SK-N-SH (cell line): ENCODE data around the gene VSIG2.

ENCODE experiments used
- CHD2 ChIP-seq: fragments of 150-350 bp; IDR thresholded peaks from 2 replicates; pipeline ENCODE4 v1.6.1; 2018; ENCODE audit warnings: low read length; ENCODE audit not compliant: partially characterized antibody
- EP300 ChIP-seq, 2 experiments: IDR thresholded peaks; 2 replicates each; pipeline versions ENCODE4 v1.4.0 to v1.6.1; 2012; ENCODE audit warnings: borderline replicate concordance in 1 of 2, low read depth in 1 of 2, low read length in 1 of 2
- JUND ChIP-seq: IDR thresholded peaks from 2 replicates; pipeline ENCODE4 v1.4.0; 2012
- RAD21 ChIP-seq: IDR thresholded peaks from 2 replicates; pipeline ENCODE4 v1.6.1; 2012; ENCODE audit warnings: mild to moderate bottlenecking, low read length
- REST ChIP-seq: IDR thresholded peaks from 2 replicates; pipeline ENCODE4 v1.6.1; 2012; ENCODE audit warnings: mild to moderate bottlenecking, low read depth, low read length, moderate library complexity
- TAF1 ChIP-seq: IDR thresholded peaks from 2 replicates; pipeline ENCODE4 v1.6.1; 2012; ENCODE audit warnings: low read depth, mild to moderate bottlenecking, low read length, moderate library complexity, borderline replicate concordance
- TEAD4 ChIP-seq: IDR thresholded peaks from 2 replicates; pipeline ENCODE4 v1.4.0; 2012; ENCODE audit warnings: mild to moderate bottlenecking, borderline replicate concordance; ENCODE audit not compliant: insufficient read depth
- YY1 ChIP-seq: IDR thresholded peaks from 2 replicates; pipeline ENCODE4 v1.4.0; 2012; ENCODE audit warnings: low read depth, mild to moderate bottlenecking
- TF ChIP-seq, protein P1 (sequence below): fragments of 200-600 bp; sonication (generic); IDR thresholded peaks from 2 replicates; pipeline ENCODE4 v1.6.1; 2017; ENCODE audit warnings: antibody characterized with exemption, mild to moderate bottlenecking, moderate library complexity
- TF ChIP-seq, protein P2 (sequence below): IDR thresholded peaks from 2 replicates; pipeline ENCODE4 v1.4.0; 2012; ENCODE audit warnings: low read depth, borderline replicate concordance

DNA sequence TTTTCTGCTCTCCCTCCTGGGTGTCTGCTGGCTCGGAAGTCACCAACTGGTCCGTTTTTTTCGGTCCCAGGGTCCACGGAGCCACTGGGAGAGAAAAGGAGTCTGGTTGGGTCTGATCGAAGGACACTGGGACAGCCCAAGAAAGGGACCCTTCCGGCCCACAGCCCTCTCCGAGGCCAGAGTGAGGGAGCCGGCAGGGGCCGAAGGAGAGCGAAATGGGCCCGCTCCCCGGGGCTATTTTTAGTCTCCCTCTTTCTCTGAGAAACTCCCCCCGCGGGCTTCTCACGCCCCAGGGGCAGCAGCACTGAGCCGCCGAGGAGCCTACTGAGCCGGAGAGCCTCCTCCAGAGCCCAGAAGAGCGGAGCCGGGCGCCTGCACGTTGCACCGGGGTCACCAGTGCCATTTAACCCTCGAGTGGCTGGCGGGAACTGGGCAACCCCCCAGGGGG lies 8.2 kb upstream of the VSIG2 start:
- TF ChIP-seq, protein P1, sequence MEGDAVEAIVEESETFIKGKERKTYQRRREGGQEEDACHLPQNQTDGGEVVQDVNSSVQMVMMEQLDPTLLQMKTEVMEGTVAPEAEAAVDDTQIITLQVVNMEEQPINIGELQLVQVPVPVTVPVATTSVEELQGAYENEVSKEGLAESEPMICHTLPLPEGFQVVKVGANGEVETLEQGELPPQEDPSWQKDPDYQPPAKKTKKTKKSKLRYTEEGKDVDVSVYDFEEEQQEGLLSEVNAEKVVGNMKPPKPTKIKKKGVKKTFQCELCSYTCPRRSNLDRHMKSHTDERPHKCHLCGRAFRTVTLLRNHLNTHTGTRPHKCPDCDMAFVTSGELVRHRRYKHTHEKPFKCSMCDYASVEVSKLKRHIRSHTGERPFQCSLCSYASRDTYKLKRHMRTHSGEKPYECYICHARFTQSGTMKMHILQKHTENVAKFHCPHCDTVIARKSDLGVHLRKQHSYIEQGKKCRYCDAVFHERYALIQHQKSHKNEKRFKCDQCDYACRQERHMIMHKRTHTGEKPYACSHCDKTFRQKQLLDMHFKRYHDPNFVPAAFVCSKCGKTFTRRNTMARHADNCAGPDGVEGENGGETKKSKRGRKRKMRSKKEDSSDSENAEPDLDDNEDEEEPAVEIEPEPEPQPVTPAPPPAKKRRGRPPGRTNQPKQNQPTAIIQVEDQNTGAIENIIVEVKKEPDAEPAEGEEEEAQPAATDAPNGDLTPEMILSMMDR, result no peak
- no peak for TF ChIP-seq YY1
- no peak for TF ChIP-seq TAF1
- TF ChIP-seq, protein P2, sequence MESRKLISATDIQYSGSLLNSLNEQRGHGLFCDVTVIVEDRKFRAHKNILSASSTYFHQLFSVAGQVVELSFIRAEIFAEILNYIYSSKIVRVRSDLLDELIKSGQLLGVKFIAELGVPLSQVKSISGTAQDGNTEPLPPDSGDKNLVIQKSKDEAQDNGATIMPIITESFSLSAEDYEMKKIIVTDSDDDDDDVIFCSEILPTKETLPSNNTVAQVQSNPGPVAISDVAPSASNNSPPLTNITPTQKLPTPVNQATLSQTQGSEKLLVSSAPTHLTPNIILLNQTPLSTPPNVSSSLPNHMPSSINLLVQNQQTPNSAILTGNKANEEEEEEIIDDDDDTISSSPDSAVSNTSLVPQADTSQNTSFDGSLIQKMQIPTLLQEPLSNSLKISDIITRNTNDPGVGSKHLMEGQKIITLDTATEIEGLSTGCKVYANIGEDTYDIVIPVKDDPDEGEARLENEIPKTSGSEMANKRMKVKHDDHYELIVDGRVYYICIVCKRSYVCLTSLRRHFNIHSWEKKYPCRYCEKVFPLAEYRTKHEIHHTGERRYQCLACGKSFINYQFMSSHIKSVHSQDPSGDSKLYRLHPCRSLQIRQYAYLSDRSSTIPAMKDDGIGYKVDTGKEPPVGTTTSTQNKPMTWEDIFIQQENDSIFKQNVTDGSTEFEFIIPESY, result no peak
- TF ChIP-seq EP300 (IDR thresholded peaks at IDR 0.05; ENCODE audit: borderline replicate concordance in 1 of 2, low read depth in 1 of 2, low read length in 1 of 2), result no peak
- TF ChIP-seq JUND, result no peak
- TF ChIP-seq RAD21, result no peak
- TF ChIP-seq REST, result no peak
- no peak for TF ChIP-seq TEAD4
- TF ChIP-seq CHD2, result no peak
